Left ventricle myocardium inferior (tissue), 1 donor: ENCODE data around the gene RERE. TPM values are rescaled to one million over a fixed set of nuclear protein-coding genes. Genes with fewer than 3 reads are reported as not detected.

ENCODE experiments used
- DNase-seq: peaks from one replicate; pipeline ENCODE4 v3.0.0-alpha.2; 2020
- H3K27ac ChIP-seq: fragments of 200-600 bp; replicated peaks from 2 replicates; pipeline ENCODE4 v1.8.0; 2021
- H3K27me3 ChIP-seq: fragments of 200-600 bp; 2 replicates; pipeline ENCODE4 v1.8.0; 2021; ENCODE audit warnings: low read depth
- H3K36me3 ChIP-seq: fragments of 200-600 bp; 2 replicates; pipeline ENCODE4 v1.8.0; 2021
- H3K4me1 ChIP-seq: fragments of 200-600 bp; 2 replicates; pipeline ENCODE4 v1.8.0; 2021
- H3K4me3 ChIP-seq: fragments of 200-600 bp; 2 replicates; pipeline ENCODE4 v1.8.0; 2021; ENCODE audit warnings: mild to moderate bottlenecking, moderate library complexity
- H3K9me3 ChIP-seq: fragments of 200-600 bp; replicated peaks from 2 replicates; pipeline ENCODE4 v1.8.0; 2021
- CTCF ChIP-seq: fragments of 200-600 bp; IDR thresholded peaks from 2 replicates; pipeline ENCODE4 v1.8.0; 2021; ENCODE audit warnings: antibody characterized with exemption, mild to moderate bottlenecking, borderline replicate concordance
- intact Hi-C: fragments of 100-400 bp; cut with micrococcal nuclease; formaldehyde crosslinking; loops from one replicate; pipeline ENCODE4 v1.11.0; 2022
- total RNA-seq: library from RNA; stranded (reverse); fragmentation: NEBNext Ultra II Directional; extraction: Animal tissue kit (Norgen Biotek cat#: 25700); gene quantifications from one replicate; pipeline ENCODE4 v1.2.1, GENCODE V29; 2021
- donor health status: DM: no; HTN: yes; CAD: no; lungs with severe emphysema.

The RERE gene
- total RNA-seq, 1 donor from 2014 or later = 141 TPM

DNA sequence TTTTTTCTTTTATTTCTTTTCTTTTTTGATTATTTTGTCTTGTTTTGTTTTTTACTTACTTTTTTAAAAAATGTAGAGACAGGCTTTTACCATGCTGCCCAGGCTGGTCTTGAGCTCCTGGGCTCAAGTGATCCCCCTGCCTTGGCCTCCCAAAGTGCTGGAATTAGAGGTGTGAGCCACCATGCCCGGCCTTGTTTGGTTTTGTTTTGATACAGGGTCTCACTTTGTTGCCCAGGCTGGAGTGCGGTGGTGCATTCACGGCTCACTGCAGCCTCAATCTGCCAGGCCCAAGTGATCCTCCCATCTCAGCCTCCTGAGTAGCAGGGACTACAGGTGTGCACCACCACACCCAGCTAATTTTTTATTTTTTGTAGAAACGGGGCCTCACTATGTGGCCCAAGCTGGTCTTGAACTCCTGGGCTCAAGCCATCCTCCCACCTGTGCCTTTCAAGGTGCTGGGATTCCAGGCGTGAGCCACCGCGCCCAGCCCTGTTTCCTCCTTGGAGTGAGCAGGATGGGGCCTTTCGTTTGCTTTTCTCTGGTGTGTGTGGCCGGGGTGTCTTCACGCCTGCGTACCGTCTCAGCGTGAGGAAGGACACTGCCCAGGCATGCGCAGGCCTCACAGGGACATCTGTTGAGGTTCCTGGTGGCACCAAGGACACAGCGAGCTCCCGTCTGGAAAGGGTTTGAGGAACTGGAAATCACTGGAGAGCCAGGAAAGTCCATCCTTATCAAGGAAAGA lies 484.0 kb downstream of the RERE start:
- H3K9me3 ChIP-seq = no peaks in the 10 kb centered on the region
- no peaks in the 10 kb centered on the region for H3K27me3 ChIP-seq
- no peaks in the 10 kb centered on the region for H3K4me1 ChIP-seq
- no peak for TF ChIP-seq CTCF
- no peak for DNase-seq
- no peak overlapping the region for H3K27ac ChIP-seq
- intact Hi-C loops = no loop called here
- no peak overlapping the region for H3K4me3 ChIP-seq
- H3K36me3 ChIP-seq = peaks cover 24% of the 10 kb centered on the region

DNA sequence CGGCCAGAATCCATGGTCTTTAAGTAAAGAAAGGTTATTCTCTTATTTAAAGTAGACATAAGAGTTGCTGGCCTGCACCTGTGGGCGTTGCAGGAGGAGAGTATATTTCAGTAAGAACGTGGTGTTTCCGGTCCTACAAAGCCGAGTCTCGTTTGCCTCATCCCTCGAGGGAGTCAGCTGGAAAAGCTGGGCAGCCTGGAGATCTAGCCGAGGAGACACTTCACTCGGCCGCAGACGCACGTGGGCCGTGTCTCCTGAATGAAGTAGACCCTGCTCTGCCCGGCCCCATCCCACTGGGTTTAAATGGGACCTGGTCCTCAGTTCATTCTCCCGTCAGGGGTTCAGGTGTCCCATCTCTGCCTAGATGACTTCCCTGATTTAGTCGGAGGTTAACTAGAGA lies 484.6 kb downstream of the RERE start:
- Histone ChIP-seq H3K4me3 (no peak overlapping the region), H3K27me3 (no peaks in the 10 kb centered on the region), H3K36me3 (peaks cover 19% of the 10 kb centered on the region), H3K4me1 (no peaks in the 10 kb centered on the region), H3K27ac (no peak overlapping the region), H3K9me3 (no peaks in the 10 kb centered on the region)
- intact Hi-C loops = no loop called here
- DNase-seq = no peak
- TF ChIP-seq CTCF = no peak

DNA sequence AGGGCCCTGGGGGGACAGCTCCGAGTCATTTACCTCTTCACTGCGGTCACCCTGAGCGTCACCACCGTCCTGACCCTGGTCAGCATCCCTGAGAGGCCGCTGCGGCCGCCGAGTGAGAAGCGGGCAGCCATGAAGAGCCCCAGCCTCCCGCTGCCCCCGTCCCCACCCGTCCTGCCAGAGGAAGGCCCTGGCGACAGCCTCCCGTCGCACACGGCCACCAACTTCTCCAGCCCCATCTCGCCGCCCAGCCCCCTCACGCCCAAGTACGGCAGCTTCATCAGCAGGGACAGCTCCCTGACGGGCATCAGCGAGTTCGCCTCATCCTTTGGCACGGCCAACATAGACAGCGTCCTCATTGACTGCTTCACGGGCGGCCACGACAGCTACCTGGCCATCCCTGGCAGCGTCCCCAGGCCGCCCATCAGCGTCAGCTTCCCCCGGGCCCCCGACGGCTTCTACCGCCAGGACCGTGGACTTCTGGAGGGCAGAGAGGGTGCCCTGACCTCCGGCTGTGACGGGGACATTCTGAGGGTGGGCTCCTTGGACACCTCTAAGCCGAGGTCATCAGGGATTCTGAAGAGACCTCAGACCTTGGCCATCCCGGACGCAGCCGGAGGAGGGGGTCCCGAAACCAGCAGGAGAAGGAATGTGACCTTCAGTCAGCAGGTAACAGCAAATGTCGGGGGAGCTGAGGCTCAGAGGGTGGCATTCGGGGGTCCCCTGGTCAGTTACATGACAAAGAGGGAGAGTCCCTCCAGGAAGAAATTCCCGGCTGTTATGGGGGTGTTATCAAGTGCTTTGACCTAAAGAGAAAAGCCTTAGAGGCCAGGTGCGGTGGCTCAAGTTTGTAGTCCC lies 486.9 kb downstream of the RERE start:
- Histone ChIP-seq H3K9me3 (no peaks in the 10 kb centered on the region), H3K4me1 (no peaks in the 10 kb centered on the region), H3K4me3 (no peak overlapping the region), H3K27ac (no peak overlapping the region), H3K27me3 (no peaks in the 10 kb centered on the region), H3K36me3 (peaks cover 15% of the 10 kb centered on the region)
- intact Hi-C loops = no loop called here
- no peak for DNase-seq
- TF ChIP-seq CTCF = no peak

GRCh38 chr1:8329858-8330257 lies 487.6 kb downstream of the RERE start:
- Histone ChIP-seq H3K4me3 (no peak overlapping the region), H3K9me3 (no peaks in the 10 kb centered on the region), H3K4me1 (peaks cover 5% of the 10 kb centered on the region), H3K36me3 (peaks cover 13% of the 10 kb centered on the region), H3K27ac (no peak overlapping the region), H3K27me3 (no peaks in the 10 kb centered on the region)
- TF ChIP-seq CTCF = no peak
- intact Hi-C loops = no loop called here
- DNase-seq = no peak

GRCh38 chr1:8329439-8329838 lies 488.0 kb downstream of the RERE start:
- Histone ChIP-seq H3K4me1 (peaks cover 9% of the 10 kb centered on the region), H3K27ac (no peak overlapping the region), H3K36me3 (peaks cover 13% of the 10 kb centered on the region), H3K4me3 (no peak overlapping the region), H3K9me3 (no peaks in the 10 kb centered on the region), H3K27me3 (no peaks in the 10 kb centered on the region)
- intact Hi-C loops = no loop called here
- no peak for TF ChIP-seq CTCF
- DNase-seq = no peak
